OCI-LY1 (cell line): ENCODE results near the gene FYN.

ENCODE experiments used
- H2AFZ ChIP-seq: fragments of 200-600 bp; sonication (generic), shearing (Covaris generic); 2 replicates; pipeline ENCODE4 v1.6.0; 2014; ENCODE audit warnings: antibody characterized with exemption, mild to moderate bottlenecking, low read length
- H3F3A ChIP-seq: fragments of 200-600 bp; sonication (generic), shearing (Covaris generic); 2 replicates; pipeline ENCODE4 v1.6.0; 2014; ENCODE audit warnings: mild to moderate bottlenecking, antibody characterized with exemption, low read length, moderate library complexity; ENCODE audit not compliant: insufficient read depth
- H3K27ac ChIP-seq: fragments of 200-600 bp; sonication (generic); 2 replicates; pipeline ENCODE4 v1.5.1; 2014; ENCODE audit warnings: low read length, mixed run types, mild to moderate bottlenecking, low read depth; ENCODE audit not compliant: poor library complexity, severe bottlenecking
- H3K27me3 ChIP-seq: fragments of 200-600 bp; sonication (generic); 2 replicates; pipeline ENCODE4 v1.6.0; 2014; ENCODE audit warnings: antibody characterized with exemption, mild to moderate bottlenecking, low read length, moderate library complexity; ENCODE audit not compliant: insufficient read depth
- H3K36me3 ChIP-seq: fragments of 200-600 bp; sonication (generic); 2 replicates; pipeline ENCODE4 v1.6.1; 2014; ENCODE audit warnings: mild to moderate bottlenecking, antibody characterized with exemption, low read length, moderate library complexity, mixed read lengths; ENCODE audit not compliant: insufficient read depth
- H3K4me1 ChIP-seq: fragments of 200-600 bp; sonication (generic); 2 replicates; pipeline ENCODE4 v1.5.1; 2014; ENCODE audit warnings: mild to moderate bottlenecking, low read length, moderate library complexity; ENCODE audit not compliant: insufficient read depth, severe bottlenecking
- H3K4me2 ChIP-seq: fragments of 200-600 bp; sonication (generic), shearing (Covaris generic); 2 replicates; pipeline ENCODE4 v1.6.1; 2014; ENCODE audit warnings: low read length
- H3K4me3 ChIP-seq: fragments of 200-600 bp; sonication (generic); 2 replicates; pipeline ENCODE4 v1.5.1; 2014; ENCODE audit warnings: low read length, low read depth, mild to moderate bottlenecking, mixed read lengths; ENCODE audit not compliant: poor library complexity, severe bottlenecking
- H3K79me2 ChIP-seq: fragments of 200-600 bp; shearing (Covaris generic); 2 replicates; pipeline ENCODE4 v1.6.1; 2016; ENCODE audit warnings: mixed run types, low read length, mixed read lengths; ENCODE audit not compliant: insufficient read depth
- H3K9ac ChIP-seq: fragments of 200-600 bp; sonication (generic), shearing (Covaris generic); 2 replicates; pipeline ENCODE4 v1.6.1; 2014; ENCODE audit warnings: mild to moderate bottlenecking, low read length, mixed read lengths
- H3K9me2 ChIP-seq: fragments of 200-600 bp; sonication (generic), shearing (Covaris generic); 2 replicates; pipeline ENCODE4 v1.6.1; 2014; ENCODE audit warnings: low read depth, mild to moderate bottlenecking, low read length, mixed read lengths
- H3K9me3 ChIP-seq: fragments of 200-600 bp; shearing (Covaris generic); 2 replicates; pipeline ENCODE4 v1.6.1; 2014; ENCODE audit warnings: low read length, mixed read lengths
- H4K20me1 ChIP-seq: fragments of 200-600 bp; sonication (generic), shearing (Covaris generic); 2 replicates; pipeline ENCODE4 v1.6.0; 2016; ENCODE audit warnings: mild to moderate bottlenecking, low read length; ENCODE audit not compliant: insufficient read depth
- EZH2 ChIP-seq: fragments of 200-600 bp; sonication (generic), shearing (Covaris generic); IDR thresholded peaks from 2 replicates; pipeline ENCODE4 v1.8.0; 2017; ENCODE audit warnings: borderline replicate concordance, mixed run types, mild to moderate bottlenecking, antibody characterized with exemption, low read length, moderate library complexity, mixed read lengths
- TF ChIP-seq, protein P1 (sequence below): fragments of 200-600 bp; sonication (generic), shearing (Covaris generic); IDR thresholded peaks from 2 replicates; pipeline ENCODE4 v1.5.1; 2017; ENCODE audit warnings: mild to moderate bottlenecking, antibody characterized with exemption, low read length, moderate library complexity, mixed read lengths

Gene FYN

DNA sequence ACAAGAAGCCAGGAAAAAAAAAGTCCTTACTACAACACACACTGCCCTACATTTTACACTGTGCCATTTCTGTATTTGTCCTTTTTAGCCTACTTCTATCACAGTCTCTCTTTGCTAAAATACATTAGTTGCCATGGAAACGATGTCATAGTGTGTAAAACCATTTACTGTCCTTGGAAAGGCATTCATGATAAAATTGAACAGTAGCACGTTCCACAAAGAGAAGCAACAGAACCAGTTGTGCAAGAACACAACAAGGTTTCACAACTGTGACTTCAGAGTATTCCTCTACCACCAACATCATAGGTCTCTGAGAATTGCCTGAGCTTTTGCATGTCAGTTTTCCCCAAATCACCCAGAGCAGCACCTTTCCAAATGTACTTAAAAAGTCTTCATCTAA lies 20.5 kb downstream of the FYN start:
- Histone ChIP-seq H3K9me2 (no peaks in the 10 kb centered on the region), H3K9me3 (no peaks in the 10 kb centered on the region), H3K27ac (no peak overlapping the region), H3K27me3 (no peaks in the 10 kb centered on the region), H3F3A (no peaks in the 10 kb centered on the region), H3K4me3 (no peak overlapping the region), H3K36me3 (no peaks in the 10 kb centered on the region), H2AFZ (no peak overlapping the region), H3K79me2 (no peaks in the 10 kb centered on the region), H3K4me1 (no peaks in the 10 kb centered on the region), H3K4me2 (no peak overlapping the region), H4K20me1 (no peaks in the 10 kb centered on the region), H3K9ac (no peak overlapping the region)
- no peak for TF ChIP-seq EZH2
- TF ChIP-seq, protein P1, sequence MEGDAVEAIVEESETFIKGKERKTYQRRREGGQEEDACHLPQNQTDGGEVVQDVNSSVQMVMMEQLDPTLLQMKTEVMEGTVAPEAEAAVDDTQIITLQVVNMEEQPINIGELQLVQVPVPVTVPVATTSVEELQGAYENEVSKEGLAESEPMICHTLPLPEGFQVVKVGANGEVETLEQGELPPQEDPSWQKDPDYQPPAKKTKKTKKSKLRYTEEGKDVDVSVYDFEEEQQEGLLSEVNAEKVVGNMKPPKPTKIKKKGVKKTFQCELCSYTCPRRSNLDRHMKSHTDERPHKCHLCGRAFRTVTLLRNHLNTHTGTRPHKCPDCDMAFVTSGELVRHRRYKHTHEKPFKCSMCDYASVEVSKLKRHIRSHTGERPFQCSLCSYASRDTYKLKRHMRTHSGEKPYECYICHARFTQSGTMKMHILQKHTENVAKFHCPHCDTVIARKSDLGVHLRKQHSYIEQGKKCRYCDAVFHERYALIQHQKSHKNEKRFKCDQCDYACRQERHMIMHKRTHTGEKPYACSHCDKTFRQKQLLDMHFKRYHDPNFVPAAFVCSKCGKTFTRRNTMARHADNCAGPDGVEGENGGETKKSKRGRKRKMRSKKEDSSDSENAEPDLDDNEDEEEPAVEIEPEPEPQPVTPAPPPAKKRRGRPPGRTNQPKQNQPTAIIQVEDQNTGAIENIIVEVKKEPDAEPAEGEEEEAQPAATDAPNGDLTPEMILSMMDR = no peak

DNA sequence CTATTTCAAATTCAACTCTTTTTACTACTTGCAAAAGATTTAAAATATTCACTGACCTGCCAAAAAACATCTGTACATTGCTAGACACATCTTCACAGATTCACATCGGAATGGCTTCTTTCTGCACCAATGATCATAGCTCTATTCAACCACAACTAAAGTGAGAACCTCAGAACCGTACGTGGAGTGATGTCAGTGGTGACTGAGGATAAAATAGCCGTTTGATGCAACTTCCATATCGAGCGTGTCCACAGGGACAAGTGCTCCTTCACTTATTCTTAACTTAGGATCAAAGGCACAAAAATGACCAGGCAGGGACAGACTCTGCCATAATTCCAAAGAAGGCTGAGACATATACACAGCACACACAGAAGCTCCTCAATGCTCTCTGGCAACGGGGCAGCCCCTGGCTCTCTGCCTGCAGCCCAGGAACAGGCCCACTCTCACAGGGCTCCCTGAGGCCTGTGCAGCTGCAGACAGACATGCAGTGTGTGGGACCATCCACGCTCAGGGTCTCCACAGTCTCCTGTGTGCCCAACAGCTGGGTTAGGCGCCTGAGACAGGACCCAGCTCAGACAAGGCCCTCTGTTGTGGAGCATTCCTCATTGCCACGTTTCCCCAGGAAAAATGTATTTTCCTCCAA lies 22.8 kb downstream of the FYN start:
- no peaks in the 10 kb centered on the region for H3K79me2 ChIP-seq
- no peaks in the 10 kb centered on the region for H3K4me1 ChIP-seq

DNA sequence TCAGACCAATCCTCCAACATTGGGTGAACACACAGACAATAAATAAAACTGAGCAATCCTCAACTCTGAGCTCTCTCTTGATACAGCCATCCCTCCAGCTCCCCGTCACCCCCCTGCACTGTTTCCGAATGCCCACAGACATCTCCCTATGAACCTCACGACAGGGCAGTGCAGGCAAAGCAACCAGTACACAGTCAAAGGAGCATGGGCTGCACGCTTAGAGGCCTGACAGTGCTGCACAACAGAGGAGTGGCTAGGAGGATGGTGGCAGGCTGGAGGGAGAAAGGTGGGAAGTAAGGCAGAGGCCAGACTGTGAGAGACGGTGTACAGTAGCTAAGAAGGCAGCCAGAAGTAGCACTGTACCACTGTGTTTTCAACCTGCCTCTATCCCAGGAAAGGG lies 24.0 kb downstream of the FYN start:
- Histone ChIP-seq H3K27ac (no peak overlapping the region), H3K4me1 (no peaks in the 10 kb centered on the region), H3K4me2 (no peak overlapping the region)

More for the DNA sequence above, 22.8 kb downstream of the FYN start:
- no peak overlapping the region for H3K4me2 ChIP-seq
- H3K4me3 ChIP-seq = no peak overlapping the region
- H4K20me1 ChIP-seq = no peaks in the 10 kb centered on the region
- H3F3A ChIP-seq = no peaks in the 10 kb centered on the region
- H3K9me2 ChIP-seq = no peaks in the 10 kb centered on the region
- no peak overlapping the region for H3K27ac ChIP-seq
- no peak overlapping the region for H3K9ac ChIP-seq
- H3K27me3 ChIP-seq = no peaks in the 10 kb centered on the region
- no peaks in the 10 kb centered on the region for H3K36me3 ChIP-seq
- H3K9me3 ChIP-seq = no peaks in the 10 kb centered on the region
- TF ChIP-seq, protein P1 = no peak
- no peak for TF ChIP-seq EZH2
- H2AFZ ChIP-seq = no peak overlapping the region

More for the DNA sequence above, 24.0 kb downstream of the FYN start:
- Histone ChIP-seq H3K9me3 (no peaks in the 10 kb centered on the region), H3K27me3 (no peaks in the 10 kb centered on the region), H4K20me1 (no peaks in the 10 kb centered on the region), H3F3A (no peaks in the 10 kb centered on the region), H2AFZ (no peak overlapping the region), H3K4me3 (no peak overlapping the region), H3K9me2 (no peaks in the 10 kb centered on the region), H3K9ac (no peak overlapping the region), H3K79me2 (no peaks in the 10 kb centered on the region), H3K36me3 (no peaks in the 10 kb centered on the region)
- TF ChIP-seq, protein P1 = no peak
- no peak for TF ChIP-seq EZH2
